ENCODE data around the gene CYB5R4.

Gene CYB5R4

GRCh38 chr6:83998021-83998584 lies 138.6 kb downstream of the CYB5R4 start:
- Histone ChIP-seq H2AK5ac (ENCODE audit: low read length) (no peak overlapping the region), H3K23ac (ENCODE audit: low read length) (no peak overlapping the region), H4K91ac (ENCODE audit: low read depth, low read length) (no peak overlapping the region), H2BK5ac (ENCODE audit: low read depth, low read length, poor library complexity) (no peak overlapping the region), H3K4ac (ENCODE audit: low read depth, low read length) (no peak overlapping the region), H3K36me3 (ENCODE audit: control insufficient read depth in 1 of 2, insufficient read depth in 2 of 2, low read length in 2 of 2) (no peaks in the 10 kb centered on the region), H2BK120ac (ENCODE audit: insufficient read depth, low read length, poor library complexity) (no peak overlapping the region), H2AFZ (ENCODE audit: insufficient read depth, low read length, poor library complexity) (no peak overlapping the region), H3K9ac (ENCODE audit: low read length) (no peak overlapping the region), H3K14ac (ENCODE audit: low read length) (no peak overlapping the region), H3K9me3 (ENCODE audit: insufficient read depth, low read depth, low read length) (no peaks in the 10 kb centered on the region), H3K4me2 (ENCODE audit: low read length) (no peak overlapping the region), H4K8ac (ENCODE audit: low read depth, low read length) (no peak overlapping the region), H3K27me3 (ENCODE audit: insufficient read depth, low read length) (no peaks in the 10 kb centered on the region), H3K4me1 (ENCODE audit: control insufficient read depth in 1 of 2, insufficient read depth in 2 of 2, low read length in 2 of 2) (no peaks in the 10 kb centered on the region), H3K4me3 (ENCODE audit: low read depth, low read length) (no peak overlapping the region), H3K79me1 (ENCODE audit: low read length) (no peaks in the 10 kb centered on the region), H3K27ac (ENCODE audit: low read depth, low read length) (no peak overlapping the region), H3K79me2 (ENCODE audit: control insufficient read depth, insufficient read depth, low read length, poor library complexity) (no peaks in the 10 kb centered on the region), H3K18ac (ENCODE audit: low read length) (no peak overlapping the region), H4K12ac (ENCODE audit: low read depth, low read length) (no peak overlapping the region), H2BK12ac (ENCODE audit: low read length) (no peak overlapping the region)
- DNase-seq: no peak

- no peaks in the 10 kb centered on the region for H3K27me3 ChIP-seq (ENCODE audit: insufficient read depth, low read length)
- H3K79me2 ChIP-seq (ENCODE audit: control insufficient read depth, insufficient read depth, low read length, poor library complexity): no peaks in the 10 kb centered on the region
- H3K79me1 ChIP-seq (ENCODE audit: low read length): no peaks in the 10 kb centered on the region
- DNase-seq: no peak
- no CpG with 5 or more reads among the region's 3 CpGs for WGBS (ENCODE audit: extremely low coverage, insufficient coverage, insufficient read length)
- no peak overlapping the region for H3K9ac ChIP-seq (ENCODE audit: low read length)
- H3K4me3 ChIP-seq (ENCODE audit: low read depth, low read length): no peak overlapping the region
- H3K4ac ChIP-seq (ENCODE audit: low read depth, low read length): no peak overlapping the region
- H2BK5ac ChIP-seq (ENCODE audit: low read depth, low read length, poor library complexity): no peak overlapping the region
- H4K8ac ChIP-seq (ENCODE audit: low read depth, low read length): no peak overlapping the region
- H3K18ac ChIP-seq (ENCODE audit: low read length): no peak overlapping the region
- H3K27ac ChIP-seq (ENCODE audit: low read depth, low read length): no peak overlapping the region
- no peaks in the 10 kb centered on the region for H3K9me3 ChIP-seq (ENCODE audit: insufficient read depth, low read depth, low read length)
- H2BK12ac ChIP-seq (ENCODE audit: low read length): no peak overlapping the region
- no peak overlapping the region for H2BK120ac ChIP-seq (ENCODE audit: insufficient read depth, low read length, poor library complexity)
- H4K12ac ChIP-seq (ENCODE audit: low read depth, low read length): no peak overlapping the region
- H2AK5ac ChIP-seq (ENCODE audit: low read length): no peak overlapping the region
- no peak overlapping the region for H3K14ac ChIP-seq (ENCODE audit: low read length)
- H3K36me3 ChIP-seq (ENCODE audit: control insufficient read depth in 1 of 2, insufficient read depth in 2 of 2, low read length in 2 of 2): no peaks in the 10 kb centered on the region
- H3K4me2 ChIP-seq (ENCODE audit: low read length): no peak overlapping the region
- no peak overlapping the region for H4K91ac ChIP-seq (ENCODE audit: low read depth, low read length)
- H3K23ac ChIP-seq (ENCODE audit: low read length): no peak overlapping the region
- no peaks in the 10 kb centered on the region for H3K4me1 ChIP-seq (ENCODE audit: control insufficient read depth in 1 of 2, insufficient read depth in 2 of 2, low read length in 2 of 2)
- no peak overlapping the region for H2AFZ ChIP-seq (ENCODE audit: insufficient read depth, low read length, poor library complexity)
Observed at GRCh38 chr6:84001119-84001518, 141.6 kb downstream of the CYB5R4 start.

DNA sequence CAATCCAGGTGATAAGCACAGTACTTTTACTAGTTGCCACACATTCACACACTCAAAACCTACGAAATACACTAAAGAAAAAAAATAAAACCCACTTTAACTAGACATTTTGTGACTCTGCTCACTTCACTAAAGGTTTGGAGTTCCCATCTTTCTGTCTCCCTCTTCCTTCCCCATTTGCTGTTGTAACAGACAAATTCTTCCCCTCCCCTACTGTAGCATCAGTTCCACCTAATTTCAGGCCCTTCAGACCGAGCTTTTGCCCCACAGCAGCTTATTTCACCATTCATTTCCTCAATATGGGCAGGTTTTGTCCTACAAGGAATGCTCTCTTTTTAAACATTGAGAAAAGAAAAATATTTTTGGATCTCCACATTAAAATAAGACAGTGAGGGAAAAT lies 142.7 kb downstream of the CYB5R4 start:
- Histone ChIP-seq H3K36me3 (ENCODE audit: control insufficient read depth in 1 of 2, insufficient read depth in 2 of 2, low read length in 2 of 2) (no peaks in the 10 kb centered on the region), H3K79me2 (ENCODE audit: control insufficient read depth, insufficient read depth, low read length, poor library complexity) (no peaks in the 10 kb centered on the region), H3K4me2 (ENCODE audit: low read length) (no peak overlapping the region), H4K12ac (ENCODE audit: low read depth, low read length) (no peak overlapping the region), H3K18ac (ENCODE audit: low read length) (no peak overlapping the region), H3K23ac (ENCODE audit: low read length) (no peak overlapping the region), H3K27me3 (ENCODE audit: insufficient read depth, low read length) (no peaks in the 10 kb centered on the region), H2BK12ac (ENCODE audit: low read length) (no peak overlapping the region), H3K9me3 (ENCODE audit: insufficient read depth, low read depth, low read length) (no peaks in the 10 kb centered on the region), H2BK120ac (ENCODE audit: insufficient read depth, low read length, poor library complexity) (no peak overlapping the region), H3K14ac (ENCODE audit: low read length) (no peak overlapping the region), H3K9ac (ENCODE audit: low read length) (no peak overlapping the region), H4K91ac (ENCODE audit: low read depth, low read length) (no peak overlapping the region), H3K4me1 (ENCODE audit: control insufficient read depth in 1 of 2, insufficient read depth in 2 of 2, low read length in 2 of 2) (no peaks in the 10 kb centered on the region), H3K27ac (ENCODE audit: low read depth, low read length) (no peak overlapping the region), H3K79me1 (ENCODE audit: low read length) (no peaks in the 10 kb centered on the region), H2AK5ac (ENCODE audit: low read length) (no peak overlapping the region), H2BK5ac (ENCODE audit: low read depth, low read length, poor library complexity) (no peak overlapping the region), H3K4ac (ENCODE audit: low read depth, low read length) (no peak overlapping the region), H3K4me3 (ENCODE audit: low read depth, low read length) (no peak overlapping the region), H4K8ac (ENCODE audit: low read depth, low read length) (no peak overlapping the region), H2AFZ (ENCODE audit: insufficient read depth, low read length, poor library complexity) (no peak overlapping the region)
- WGBS (ENCODE audit: extremely low coverage, insufficient coverage, insufficient read length): no CpG with 5 or more reads among the region's 2 CpGs
- DNase-seq: no peak

- Histone ChIP-seq H2BK12ac (ENCODE audit: low read length) (no peak overlapping the region), H3K79me2 (ENCODE audit: control insufficient read depth, insufficient read depth, low read length, poor library complexity) (no peaks in the 10 kb centered on the region), H2BK5ac (ENCODE audit: low read depth, low read length, poor library complexity) (no peak overlapping the region), H4K91ac (ENCODE audit: low read depth, low read length) (no peak overlapping the region), H3K36me3 (ENCODE audit: control insufficient read depth in 1 of 2, insufficient read depth in 2 of 2, low read length in 2 of 2) (no peaks in the 10 kb centered on the region), H4K12ac (ENCODE audit: low read depth, low read length) (no peak overlapping the region), H3K14ac (ENCODE audit: low read length) (no peak overlapping the region), H3K18ac (ENCODE audit: low read length) (no peak overlapping the region), H2AK5ac (ENCODE audit: low read length) (no peak overlapping the region), H2AFZ (ENCODE audit: insufficient read depth, low read length, poor library complexity) (no peak overlapping the region), H3K23ac (ENCODE audit: low read length) (no peak overlapping the region), H4K8ac (ENCODE audit: low read depth, low read length) (no peak overlapping the region), H3K79me1 (ENCODE audit: low read length) (no peaks in the 10 kb centered on the region), H3K4ac (ENCODE audit: low read depth, low read length) (no peak overlapping the region), H3K27ac (ENCODE audit: low read depth, low read length) (no peak overlapping the region), H2BK120ac (ENCODE audit: insufficient read depth, low read length, poor library complexity) (no peak overlapping the region), H3K9ac (ENCODE audit: low read length) (no peak overlapping the region), H3K9me3 (ENCODE audit: insufficient read depth, low read depth, low read length) (no peaks in the 10 kb centered on the region), H3K4me1 (ENCODE audit: control insufficient read depth in 1 of 2, insufficient read depth in 2 of 2, low read length in 2 of 2) (no peaks in the 10 kb centered on the region), H3K4me3 (ENCODE audit: low read depth, low read length) (no peak overlapping the region), H3K4me2 (ENCODE audit: low read length) (no peak overlapping the region), H3K27me3 (ENCODE audit: insufficient read depth, low read length) (no peaks in the 10 kb centered on the region)
- no peak for DNase-seq
- WGBS (ENCODE audit: extremely low coverage, insufficient coverage, insufficient read length): no CpG with 5 or more reads among the region's 1 CpG
Observed at GRCh38 chr6:84003131-84003530, 143.6 kb downstream of the CYB5R4 start.
